GM19240 (cell line): ENCODE results near the gene S1PR4.
"Not testable (repeated sequence)": the region's sequence is repeated elsewhere in the genome, so short reads cannot be mapped to it uniquely, and the experiment has no call there.

Experiments used
- DNase-seq: peaks from one replicate; pipeline ENCODE4 v3.0.0; 2011; ENCODE audit warnings: low spot score; ENCODE audit not compliant: insufficient read length

Gene S1PR4

DNA sequence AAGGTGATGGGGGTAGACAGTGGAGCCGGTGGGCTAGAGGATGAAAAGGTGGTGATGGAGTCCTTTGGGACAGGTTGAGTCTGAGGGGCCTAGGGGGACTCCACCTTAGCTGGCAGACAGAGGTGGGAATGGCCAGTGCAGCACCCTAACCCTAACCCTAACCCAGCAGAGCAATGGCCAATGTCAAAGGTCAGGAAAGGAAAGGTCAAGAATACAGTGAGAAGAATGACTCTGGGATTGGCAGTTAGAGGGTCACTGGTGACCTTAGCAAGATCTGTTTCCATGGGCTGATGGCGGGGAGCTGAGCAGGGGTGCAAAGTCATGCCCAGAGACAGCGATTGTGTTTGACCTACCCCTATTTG, 26.2 kb upstream of the S1PR4 start:
- no peak for DNase-seq

DNA sequence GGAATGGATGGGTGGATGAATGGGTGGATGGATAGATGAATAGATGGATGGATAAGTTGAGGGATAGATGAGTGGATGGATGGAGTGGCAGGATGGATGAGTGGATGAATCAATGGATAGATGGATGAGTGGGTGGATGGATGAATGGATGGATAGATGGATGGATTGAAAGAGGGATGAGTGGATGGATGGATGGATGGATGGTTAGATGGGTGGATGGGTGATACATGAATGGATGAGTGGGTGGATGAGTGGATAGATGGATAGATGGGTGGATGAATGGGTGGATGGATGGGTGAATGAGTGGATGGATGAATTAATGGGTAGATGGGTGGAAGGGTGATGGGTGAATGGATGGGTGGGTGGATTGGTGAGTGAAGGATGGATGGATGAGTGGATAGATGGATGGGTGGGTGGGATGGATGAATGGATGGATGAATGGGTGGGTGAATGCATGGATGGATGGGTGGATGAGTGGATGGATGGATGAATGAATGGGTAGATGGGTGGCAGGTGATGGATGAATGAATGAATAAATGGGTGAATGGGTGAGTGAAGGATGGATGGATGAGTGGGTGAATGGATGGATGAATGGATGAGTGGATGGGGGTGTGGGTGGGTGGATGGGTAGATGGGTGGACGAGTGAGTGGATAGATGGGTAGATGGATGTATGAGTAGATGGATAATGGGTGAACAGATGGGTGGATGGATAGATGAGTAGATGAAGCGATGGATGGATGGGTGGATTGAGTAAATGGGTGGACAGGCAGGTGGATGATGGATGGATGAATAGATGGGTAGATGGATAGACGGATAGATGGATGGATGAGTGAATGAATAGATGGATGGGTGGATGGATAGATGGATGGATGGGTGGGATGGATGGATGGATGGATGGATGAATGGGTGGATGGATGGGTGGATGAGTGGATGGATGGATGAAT, 25.0 kb upstream of the S1PR4 start:
- DNase-seq, result no peak

DNA sequence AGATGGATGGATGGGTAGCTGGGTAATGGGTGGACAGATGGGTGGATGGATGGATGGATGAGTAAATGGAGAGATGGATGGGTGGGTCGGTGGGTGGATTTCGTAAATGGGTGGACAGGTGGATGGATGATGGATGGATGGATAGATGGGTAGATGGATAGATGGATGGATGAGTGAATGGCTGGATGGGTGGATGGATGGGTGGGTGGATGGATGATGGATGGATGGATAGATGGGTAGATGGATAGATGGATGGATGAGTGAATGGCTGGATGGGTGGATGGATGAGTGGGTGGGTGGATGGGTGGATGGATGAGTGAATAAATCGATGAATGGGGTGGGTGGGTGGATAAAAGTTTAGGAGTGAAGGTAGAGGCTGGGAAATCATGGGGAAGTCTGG, 24.1 kb upstream of the S1PR4 start:
- DNase-seq, result not testable (repeated sequence)

DNA sequence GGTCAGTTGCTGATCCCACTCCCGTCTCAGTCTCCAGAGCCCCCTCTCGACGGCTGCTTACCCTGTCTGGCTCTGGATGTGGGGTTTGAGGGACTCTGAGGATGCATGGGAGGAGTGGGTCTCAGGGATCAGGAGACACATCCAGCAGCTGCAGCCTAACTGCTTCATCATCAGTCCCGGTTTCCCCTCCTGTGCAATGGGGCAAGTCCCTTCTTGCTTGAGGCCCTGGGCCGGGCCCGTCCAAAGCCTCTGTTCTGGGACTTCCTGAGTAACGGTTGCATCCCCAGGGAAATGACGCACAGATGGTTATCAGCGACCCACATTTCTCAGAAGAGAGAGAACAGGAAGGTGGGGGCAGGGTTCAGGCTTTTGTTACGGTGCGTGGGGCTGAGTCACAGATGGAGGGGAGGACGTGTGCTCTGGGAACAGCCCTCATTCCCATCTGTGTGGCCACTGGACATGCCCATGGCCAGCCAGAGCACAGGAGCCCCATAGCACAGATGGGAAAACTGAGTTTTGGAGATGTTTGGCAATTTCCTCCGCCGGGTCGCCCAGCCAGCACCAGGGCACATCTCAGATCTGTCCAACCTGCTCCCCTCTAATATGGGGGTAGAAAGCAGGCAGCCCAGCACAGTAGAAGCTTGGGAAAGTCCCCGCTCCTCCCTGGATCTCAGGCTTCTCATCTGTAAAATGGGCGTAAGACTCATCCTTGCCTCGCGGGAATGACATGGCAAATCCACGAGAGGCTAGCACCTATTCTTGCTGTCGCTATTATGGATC, 23.4 kb upstream of the S1PR4 start:
- peak; percentile 65 for DNase-seq

DNA sequence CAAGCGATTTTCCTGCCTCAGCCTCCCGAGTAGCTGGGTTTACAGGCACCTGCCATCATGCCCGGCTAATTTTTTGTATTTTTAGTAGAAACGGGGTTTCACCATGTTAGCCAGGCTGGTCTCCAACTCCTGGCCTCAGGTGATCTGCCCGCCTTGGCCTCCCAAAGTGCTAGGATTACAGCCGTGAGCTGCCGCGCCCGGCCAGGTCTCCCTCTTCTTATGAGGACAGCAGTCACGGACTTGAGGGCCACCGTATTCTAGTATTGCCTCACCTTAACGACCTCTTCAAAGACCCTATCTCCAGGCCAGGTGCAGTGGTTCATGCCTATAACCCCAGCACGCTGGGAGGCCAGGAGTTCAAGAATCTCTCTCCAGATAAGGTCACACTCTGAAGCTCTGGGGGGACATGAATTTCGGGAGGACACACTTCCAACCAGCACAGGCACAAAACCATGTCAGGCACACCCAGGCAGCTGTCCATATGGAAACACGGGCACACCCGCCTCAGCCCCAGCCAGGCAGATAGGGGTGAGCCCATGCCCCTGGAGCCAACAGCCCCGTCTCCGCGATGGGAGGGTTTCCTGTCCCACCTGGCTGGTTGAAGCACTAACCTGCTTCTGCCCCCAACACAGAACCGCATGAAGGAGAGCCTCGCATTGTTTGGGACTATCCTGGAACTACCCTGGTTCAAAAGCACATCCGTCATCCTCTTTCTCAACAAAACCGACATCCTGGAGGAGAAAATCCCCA, 21.3 kb upstream of the S1PR4 start:
- DNase-seq, result no peak

DNA sequence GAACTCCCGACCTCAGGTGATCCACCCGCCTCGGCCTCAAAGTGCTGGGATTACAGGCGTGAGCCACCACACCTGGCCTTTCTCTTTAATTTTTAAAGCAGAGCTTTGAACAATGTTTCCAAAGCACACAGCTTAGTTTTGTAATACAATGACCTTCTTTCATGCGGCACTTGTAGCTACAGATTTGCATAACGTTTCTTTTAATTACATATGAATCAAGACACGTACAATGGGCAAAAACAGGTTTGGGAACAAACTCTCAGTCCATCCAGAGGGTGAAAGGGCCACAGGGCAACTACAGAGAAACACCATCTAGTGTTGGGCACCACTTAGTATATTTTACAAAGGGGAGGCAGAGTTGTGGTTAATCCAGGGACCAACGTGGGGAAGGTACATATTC, 19.0 kb upstream of the S1PR4 start:
- DNase-seq, result no peak

DNA sequence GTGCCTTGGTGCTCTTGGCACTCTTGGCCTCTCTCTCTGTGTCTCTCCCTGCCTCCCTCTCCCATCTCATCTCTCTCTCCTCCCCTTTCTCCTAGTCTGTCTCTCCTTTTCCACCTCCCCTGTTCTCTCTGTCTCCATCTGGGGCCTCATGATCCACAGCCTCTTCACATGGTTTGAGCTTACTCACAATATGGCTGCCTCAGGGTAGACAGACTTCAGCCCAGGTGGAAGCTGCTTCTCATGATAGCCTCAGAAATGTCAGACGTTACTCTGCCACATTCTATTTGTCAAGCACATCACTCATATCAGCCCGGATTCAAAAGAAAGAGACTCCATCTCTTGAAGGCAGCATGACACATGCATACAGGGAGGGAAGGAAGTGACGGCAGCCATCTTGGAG, 18.4 kb upstream of the S1PR4 start:
- no peak for DNase-seq

DNA sequence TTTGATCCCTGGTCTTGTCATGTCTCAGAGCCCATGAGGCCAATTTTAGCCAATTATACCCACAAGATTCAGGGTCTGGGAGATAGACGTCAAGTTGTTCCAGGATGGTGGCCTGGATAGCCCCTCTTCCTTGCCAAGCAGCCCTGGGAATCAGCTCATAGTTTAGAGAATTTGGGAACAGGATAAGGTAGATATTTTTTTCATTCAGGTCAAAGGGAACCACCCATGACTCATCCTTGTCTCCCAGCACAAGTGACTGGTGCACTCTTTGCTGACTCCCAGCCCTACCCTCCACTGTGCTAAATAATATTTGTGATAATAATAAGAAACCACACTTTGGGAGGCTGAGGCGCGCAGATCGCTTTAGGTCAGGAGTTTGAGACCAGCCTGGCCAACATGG, 17.1 kb upstream of the S1PR4 start:
- DNase-seq, result no peak

DNA sequence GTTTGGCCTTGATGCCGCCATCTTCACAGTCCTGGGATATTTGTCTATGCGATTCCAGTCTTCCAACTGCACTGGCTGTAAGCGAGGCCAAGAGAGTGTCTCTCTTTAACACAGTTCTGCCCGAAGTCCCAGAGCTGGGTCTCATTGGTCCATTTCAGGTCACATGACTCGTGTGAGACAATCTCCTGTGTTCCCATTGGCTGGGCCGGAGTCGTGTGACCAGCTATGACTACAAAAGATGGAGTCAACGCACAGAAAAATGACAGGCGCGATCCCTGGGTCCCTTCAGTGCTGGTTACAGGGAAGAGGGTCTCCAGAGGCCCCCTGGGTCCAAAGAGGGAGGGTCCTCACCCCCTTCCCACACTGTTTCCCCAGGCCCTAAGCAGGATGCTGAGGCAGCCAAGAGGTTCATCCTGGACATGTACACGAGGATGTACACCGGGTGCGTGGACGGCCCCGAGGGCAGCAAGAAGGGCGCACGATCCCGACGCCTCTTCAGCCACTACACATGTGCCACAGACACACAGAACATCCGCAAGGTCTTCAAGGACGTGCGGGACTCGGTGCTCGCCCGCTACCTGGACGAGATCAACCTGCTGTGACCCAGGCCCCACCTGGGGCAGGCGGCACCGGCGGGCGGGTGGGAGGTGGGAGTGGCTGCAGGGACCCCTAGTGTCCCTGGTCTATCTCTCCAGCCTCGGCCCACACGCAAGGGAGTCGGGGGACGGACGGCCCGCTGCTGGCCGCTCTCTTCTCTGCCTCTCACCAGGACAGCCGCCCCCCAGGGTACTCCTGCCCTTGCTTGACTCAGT, 15.9 kb upstream of the S1PR4 start:
- no peak for DNase-seq

DNA sequence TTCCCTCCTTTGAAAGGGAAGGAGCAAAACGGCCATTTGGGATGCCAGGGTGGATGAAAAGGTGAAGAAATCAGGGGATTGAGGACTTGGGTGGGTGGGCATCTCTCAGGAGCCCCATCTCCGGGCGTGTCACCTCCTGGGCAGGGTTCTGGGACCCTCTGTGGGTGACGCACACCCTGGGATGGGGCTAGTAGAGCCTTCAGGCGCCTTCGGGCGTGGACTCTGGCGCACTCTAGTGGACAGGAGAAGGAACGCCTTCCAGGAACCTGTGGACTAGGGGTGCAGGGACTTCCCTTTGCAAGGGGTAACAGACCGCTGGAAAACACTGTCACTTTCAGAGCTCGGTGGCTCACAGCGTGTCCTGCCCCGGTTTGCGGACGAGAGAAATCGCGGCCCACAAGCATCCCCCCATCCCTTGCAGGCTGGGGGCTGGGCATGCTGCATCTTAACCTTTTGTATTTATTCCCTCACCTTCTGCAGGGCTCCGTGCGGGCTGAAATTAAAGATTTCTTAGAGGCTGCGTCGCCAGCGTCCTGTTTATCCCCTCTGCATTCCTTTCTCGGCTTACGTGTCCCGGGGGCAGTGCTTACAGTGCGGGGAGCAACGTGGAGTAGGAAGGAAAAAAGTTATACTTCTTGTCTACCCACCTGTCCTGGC, 15.2 kb upstream of the S1PR4 start:
- DNase-seq, result peak; percentile 85

DNA sequence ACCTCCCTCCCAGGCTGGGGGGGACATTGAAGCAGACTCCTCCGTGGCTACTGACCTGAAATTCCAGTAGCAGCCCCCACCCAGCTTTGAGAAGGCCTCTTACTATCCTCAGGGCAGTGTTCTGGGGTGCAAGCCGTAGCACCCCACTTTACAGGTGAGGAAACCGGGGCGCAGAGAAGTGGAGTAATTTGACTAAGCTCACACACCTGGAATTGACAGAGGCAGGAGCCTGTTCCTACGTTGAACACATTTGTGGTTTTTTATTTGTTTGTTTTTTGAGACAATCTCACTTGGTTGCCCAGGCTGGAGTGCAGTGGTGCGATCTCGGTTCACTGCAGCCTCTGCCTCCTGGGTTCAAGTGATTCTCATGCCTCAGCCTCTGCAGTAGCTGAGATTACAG, 14.6 kb upstream of the S1PR4 start:
- no peak for DNase-seq

DNA sequence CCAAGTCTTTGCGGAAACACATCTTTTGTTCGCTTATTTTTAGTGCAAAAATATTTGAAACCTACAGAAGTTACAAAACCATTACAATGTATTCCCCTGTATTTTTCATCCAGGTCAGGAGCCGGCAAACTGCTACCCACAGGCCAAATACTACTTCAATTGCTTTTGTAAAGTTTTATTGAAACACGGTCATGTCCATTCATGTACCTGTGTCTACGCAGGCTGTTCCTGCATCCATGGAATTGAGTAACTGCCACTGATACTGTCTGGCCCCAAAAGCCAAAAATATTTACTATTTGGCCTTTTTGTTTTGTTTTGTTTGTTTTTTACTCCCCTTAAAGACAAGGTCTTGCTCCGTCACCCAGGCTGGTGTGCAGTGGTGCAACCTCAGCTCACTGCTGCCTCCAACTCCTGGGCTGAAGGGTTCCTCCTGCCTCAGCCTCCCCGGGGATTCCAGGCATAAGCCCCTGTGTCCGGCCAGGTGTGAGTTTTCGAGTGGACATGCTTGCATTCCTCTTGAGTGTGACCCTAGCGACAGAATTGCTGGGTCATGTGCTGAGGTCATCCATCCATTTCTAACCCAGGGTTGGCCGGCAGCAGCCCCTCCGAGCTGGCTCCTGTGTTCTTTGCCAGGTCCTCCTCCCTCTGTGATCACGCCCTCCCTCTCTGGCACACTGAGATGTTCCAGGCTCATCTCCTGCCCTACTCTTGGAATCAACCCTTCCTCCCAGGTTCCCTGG, 10.9 kb upstream of the S1PR4 start:
- no peak for DNase-seq

DNA sequence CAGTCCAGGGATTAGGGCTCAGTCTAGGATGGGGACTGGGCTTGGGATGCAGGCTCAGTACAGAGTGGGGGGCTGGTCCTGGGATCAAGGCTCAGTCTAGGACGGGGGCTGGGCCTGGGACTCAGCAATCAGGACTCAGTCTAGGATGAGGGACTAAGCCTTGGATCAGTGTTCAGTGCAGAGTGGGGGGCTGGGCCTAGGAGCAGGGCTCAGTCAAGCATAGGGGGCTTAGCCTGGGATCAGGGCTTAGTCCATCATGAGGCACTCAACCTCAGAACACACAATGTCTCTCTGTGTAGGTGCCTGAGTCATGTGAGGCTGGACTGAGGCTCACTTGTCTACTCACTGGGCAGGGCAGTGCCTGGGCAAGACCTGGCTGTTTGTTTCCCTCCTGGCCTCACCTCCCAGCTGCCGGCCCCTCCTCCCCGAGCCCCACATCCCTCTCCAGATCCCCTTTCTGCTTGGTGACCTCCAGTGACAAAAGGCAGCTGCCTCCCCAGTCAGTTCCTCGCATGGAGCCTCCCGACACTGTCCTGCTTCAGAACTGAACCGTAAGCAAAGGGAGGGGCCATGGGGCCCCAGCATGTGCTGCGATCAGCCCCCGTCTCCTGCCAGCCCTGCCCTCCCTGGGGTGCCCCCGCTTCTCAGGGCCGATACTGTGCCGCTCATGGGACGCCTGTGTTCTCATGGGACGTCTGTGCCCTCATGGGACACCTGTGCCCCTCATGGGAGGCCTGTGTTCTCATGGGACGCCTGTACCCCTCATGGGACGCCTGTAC, 6.5 kb upstream of the S1PR4 start:
- DNase-seq, result no peak

DNA sequence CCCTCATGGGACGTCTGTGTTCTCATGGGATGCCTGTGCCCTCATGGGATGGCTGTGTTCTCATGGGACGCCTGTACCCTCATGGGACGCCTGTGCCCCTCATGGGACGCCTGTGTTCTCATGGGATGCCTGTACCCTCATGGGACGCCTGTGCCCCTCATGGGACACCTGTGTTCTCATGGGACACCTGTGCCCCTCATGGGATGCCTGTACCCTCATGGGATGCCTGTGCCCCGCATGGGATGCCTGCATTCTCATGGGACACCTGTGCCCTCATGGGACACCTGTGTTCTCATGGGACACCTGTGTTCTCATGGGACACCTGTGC, 5.9 kb upstream of the S1PR4 start:
- DNase-seq, result not testable (repeated sequence)

DNA sequence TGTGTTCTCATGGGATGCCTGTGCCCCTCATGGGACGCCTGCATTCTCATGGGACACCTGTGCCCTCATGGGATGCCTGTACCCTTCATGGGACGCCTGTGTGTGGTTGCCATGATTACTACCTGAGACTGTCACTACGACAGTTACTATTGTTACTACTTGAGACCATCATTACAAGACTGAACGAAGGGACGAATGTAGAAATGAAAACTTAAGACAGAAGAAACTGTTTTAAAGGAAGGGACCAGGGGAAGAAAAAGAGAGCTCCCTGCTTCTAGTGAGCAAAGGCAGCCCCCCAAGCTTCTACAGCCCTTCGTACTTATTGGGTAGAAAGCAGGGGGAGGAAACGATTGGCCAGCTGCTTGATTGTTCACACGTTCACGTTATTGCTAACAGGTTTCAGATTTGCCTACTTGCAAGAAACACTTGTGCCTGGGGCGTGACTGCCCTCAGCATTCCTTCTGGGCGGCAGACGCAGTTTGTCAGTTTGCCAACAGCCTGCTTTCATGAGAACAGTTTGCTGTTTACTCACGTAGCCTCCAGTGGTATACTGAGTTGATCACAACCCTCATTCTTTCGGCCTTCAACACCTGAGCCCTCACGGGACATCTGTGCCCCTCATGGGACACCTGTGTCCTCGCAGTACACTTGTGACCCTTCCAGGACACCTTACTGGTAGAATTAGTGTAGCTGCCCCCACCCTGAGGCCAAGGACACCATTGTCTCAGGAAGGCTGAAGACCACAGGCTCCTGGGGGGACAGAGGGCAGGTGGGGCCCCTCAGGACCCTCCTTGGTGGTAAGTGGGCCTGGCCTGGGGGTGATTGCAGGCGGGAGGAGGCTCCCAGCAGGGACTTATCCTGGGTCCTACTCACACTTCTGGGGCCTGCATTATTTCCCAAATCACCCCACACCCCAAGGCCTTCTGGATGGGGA, 2.5 kb upstream of the S1PR4 start:
- no peak for DNase-seq

DNA sequence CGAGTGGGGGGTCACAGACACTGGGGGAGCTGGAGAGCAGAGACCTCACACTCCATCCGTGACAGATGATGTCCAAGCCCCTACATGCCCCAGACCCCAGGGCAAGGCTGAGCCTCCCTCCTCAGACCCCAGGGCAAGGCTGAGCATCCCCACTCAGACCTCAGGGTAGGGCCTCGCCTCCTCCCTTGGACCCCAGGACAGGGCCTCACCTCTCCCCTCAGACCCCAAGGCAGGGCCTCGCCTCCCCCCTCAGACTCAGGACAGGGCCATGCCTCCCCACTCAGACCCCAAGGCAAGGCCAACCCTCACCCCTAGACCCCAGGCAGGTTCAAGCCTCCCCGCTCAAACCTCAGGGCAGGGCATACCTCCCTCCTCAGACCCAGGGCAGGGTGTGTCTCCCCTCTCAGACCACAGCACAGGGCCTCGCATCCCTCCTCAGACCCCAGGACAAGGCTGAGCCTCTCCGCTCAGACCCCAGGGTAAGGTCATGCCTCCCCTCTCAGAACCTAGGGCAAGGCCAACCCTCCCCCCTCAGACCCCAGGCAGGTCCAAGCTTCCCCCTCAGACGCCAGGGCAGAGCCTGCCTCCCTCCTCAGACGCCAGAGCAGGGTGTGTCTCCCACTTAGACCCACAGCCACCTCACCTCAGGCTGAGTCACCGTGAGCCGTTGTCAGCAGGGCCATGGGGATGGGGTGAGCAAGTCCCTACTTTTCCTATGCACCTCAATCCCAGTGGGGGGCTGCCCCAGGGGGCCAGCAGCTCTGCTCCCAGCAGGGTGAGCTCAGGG, 1.7 kb upstream of the S1PR4 start:
- DNase-seq, result no peak

DNA sequence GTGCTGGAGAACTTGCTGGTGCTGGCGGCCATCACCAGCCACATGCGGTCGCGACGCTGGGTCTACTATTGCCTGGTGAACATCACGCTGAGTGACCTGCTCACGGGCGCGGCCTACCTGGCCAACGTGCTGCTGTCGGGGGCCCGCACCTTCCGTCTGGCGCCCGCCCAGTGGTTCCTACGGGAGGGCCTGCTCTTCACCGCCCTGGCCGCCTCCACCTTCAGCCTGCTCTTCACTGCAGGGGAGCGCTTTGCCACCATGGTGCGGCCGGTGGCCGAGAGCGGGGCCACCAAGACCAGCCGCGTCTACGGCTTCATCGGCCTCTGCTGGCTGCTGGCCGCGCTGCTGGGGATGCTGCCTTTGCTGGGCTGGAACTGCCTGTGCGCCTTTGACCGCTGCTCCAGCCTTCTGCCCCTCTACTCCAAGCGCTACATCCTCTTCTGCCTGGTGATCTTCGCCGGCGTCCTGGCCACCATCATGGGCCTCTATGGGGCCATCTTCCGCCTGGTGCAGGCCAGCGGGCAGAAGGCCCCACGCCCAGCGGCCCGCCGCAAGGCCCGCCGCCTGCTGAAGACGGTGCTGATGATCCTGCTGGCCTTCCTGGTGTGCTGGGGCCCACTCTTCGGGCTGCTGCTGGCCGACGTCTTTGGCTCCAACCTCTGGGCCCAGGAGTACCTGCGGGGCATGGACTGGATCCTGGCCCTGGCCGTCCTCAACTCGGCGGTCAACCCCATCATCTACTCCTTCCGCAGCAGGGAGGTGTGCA, 587 bp downstream of the S1PR4 start:
- no peak for DNase-seq
